ENCODE measurements around the gene CXCL11. TPM values are rescaled to one million over a fixed set of nuclear protein-coding genes. Genes with fewer than 3 reads are reported as not detected.
"Not testable (repeated sequence)": the region's sequence is repeated elsewhere in the genome, so short reads cannot be mapped to it uniquely, and the experiment has no call there.

CXCL11 gene
- total and polyA plus RNA-seq, 2 donors = 7.1 to 9.6 TPM

GRCh38 chr4:75998525-75999147 lies 37.2 kb downstream of the CXCL11 start:
- H3K27me3 ChIP-seq (ENCODE audit: control insufficient read depth in 2 of 2, insufficient read depth in 1 of 2, low read length in 1 of 2); H3K4me3 ChIP-seq (ENCODE audit: low read length in 2 of 2); H3K9me3 ChIP-seq (ENCODE audit: control insufficient read depth in 2 of 2, insufficient read depth in 1 of 2, low read length in 1 of 2); H3K36me3 ChIP-seq (ENCODE audit: control insufficient read depth in 2 of 2, insufficient read depth in 2 of 2, low read length in 1 of 2); DNase-seq (ENCODE audit: low read depth in 6 of 9, low spot score in 9 of 9); H3K4me1 ChIP-seq (ENCODE audit: control insufficient read depth in 2 of 2, insufficient read depth in 2 of 2, low read length in 2 of 2); H3K27ac ChIP-seq (ENCODE audit: low read depth in 1 of 2, low read length in 1 of 2): not testable (repeated sequence)
- WGBS = 93% methylated on average over 2 of the region's 2 CpGs

GRCh38 chr4:75997946-75998345 lies 37.9 kb downstream of the CXCL11 start:
- no peaks in the 10 kb centered on the region for H3K27me3 ChIP-seq (ENCODE audit: control insufficient read depth in 2 of 2, insufficient read depth in 1 of 2, low read length in 1 of 2)
- H3K36me3 ChIP-seq (ENCODE audit: control insufficient read depth in 2 of 2, insufficient read depth in 2 of 2, low read length in 1 of 2) = no peaks in the 10 kb centered on the region
- no peak overlapping the region for H3K27ac ChIP-seq (ENCODE audit: low read depth in 1 of 2, low read length in 1 of 2)
- 96% methylated on average over 2 of the region's 2 CpGs for WGBS
- H3K4me1 ChIP-seq (ENCODE audit: control insufficient read depth in 2 of 2, insufficient read depth in 2 of 2, low read length in 2 of 2) = peaks cover 0 to 3% of the 10 kb centered on the region in 2 donors
- DNase-seq (ENCODE audit: low read depth in 6 of 9, low spot score in 9 of 9) = no peak
- H3K9me3 ChIP-seq (ENCODE audit: control insufficient read depth in 2 of 2, insufficient read depth in 1 of 2, low read length in 1 of 2) = no peaks in the 10 kb centered on the region
- no peak overlapping the region for H3K4me3 ChIP-seq (ENCODE audit: low read length in 2 of 2)

GRCh38 chr4:75997081-75997480 lies 38.8 kb downstream of the CXCL11 start:
- Histone ChIP-seq H3K27ac (ENCODE audit: low read depth in 1 of 2, low read length in 1 of 2) (no peak overlapping the region), H3K36me3 (ENCODE audit: control insufficient read depth in 2 of 2, insufficient read depth in 2 of 2, low read length in 1 of 2) (no peaks in the 10 kb centered on the region), H3K9me3 (ENCODE audit: control insufficient read depth in 2 of 2, insufficient read depth in 1 of 2, low read length in 1 of 2) (no peaks in the 10 kb centered on the region), H3K4me1 (ENCODE audit: control insufficient read depth in 2 of 2, insufficient read depth in 2 of 2, low read length in 2 of 2) (no peaks in the 10 kb centered on the region), H3K4me3 (ENCODE audit: low read length in 2 of 2) (no peak overlapping the region), H3K27me3 (ENCODE audit: control insufficient read depth in 2 of 2, insufficient read depth in 1 of 2, low read length in 1 of 2) (no peaks in the 10 kb centered on the region)
- 90% methylated on average over 1 of the region's 1 CpG for WGBS
- DNase-seq (ENCODE audit: low read depth in 6 of 9, low spot score in 9 of 9) = no peak

GRCh38 chr4:75995727-75996126 lies 40.1 kb downstream of the CXCL11 start:
- peak in 8 of 9 donors; percentile 21 to 57 (median 34) for DNase-seq (ENCODE audit: low read depth in 6 of 9, low spot score in 9 of 9)
- whole genome bisulfite sequencing = 29% methylated on average over 5 of the region's 5 CpGs
- no peaks in the 10 kb centered on the region for H3K36me3 ChIP-seq (ENCODE audit: control insufficient read depth in 2 of 2, insufficient read depth in 2 of 2, low read length in 1 of 2)

DNA sequence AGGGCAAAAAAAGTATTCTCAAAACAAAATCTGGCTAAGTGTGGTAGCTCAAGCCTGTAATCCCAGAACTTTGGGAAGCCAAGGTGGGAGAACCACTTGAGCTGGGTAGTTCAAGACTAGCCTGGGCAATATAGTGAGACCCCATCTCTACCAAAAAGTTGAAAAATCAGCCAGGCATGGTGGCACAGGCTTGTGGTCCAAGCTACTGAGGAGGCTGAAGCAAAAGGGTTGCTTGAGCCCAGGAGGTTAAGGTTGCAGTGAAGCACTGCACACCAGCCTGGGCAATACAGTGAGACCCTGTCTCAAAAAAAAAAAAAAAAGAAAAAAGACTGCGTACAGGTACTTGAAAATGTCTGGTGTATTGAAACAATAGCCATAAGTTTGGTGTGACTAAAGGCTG lies 43.4 kb downstream of the CXCL11 start:
- DNase-seq (ENCODE audit: low read depth in 6 of 9, low spot score in 9 of 9) = no peak
- 97% methylated on average over 1 of the region's 1 CpG for WGBS

More at GRCh38 chr4:75995727-75996126, 40.1 kb downstream of the CXCL11 start:
- Histone ChIP-seq H3K4me3 (ENCODE audit: low read length in 2 of 2) (no peak overlapping the region), H3K27me3 (ENCODE audit: control insufficient read depth in 2 of 2, insufficient read depth in 1 of 2, low read length in 1 of 2) (no peaks in the 10 kb centered on the region), H3K27ac (ENCODE audit: low read depth in 1 of 2, low read length in 1 of 2) (no peak overlapping the region), H3K9me3 (ENCODE audit: control insufficient read depth in 2 of 2, insufficient read depth in 1 of 2, low read length in 1 of 2) (no peaks in the 10 kb centered on the region), H3K4me1 (ENCODE audit: control insufficient read depth in 2 of 2, insufficient read depth in 2 of 2, low read length in 2 of 2) (peaks cover 4 to 5% of the 10 kb centered on the region in 2 donors)

GRCh38 chr4:75989846-75990528 lies 45.9 kb downstream of the CXCL11 start:
- H3K4me3 ChIP-seq (ENCODE audit: low read length in 2 of 2) = peak overlapping the region; percentile 73 to 76
- H3K9me3 ChIP-seq (ENCODE audit: control insufficient read depth in 2 of 2, insufficient read depth in 1 of 2, low read length in 1 of 2) = no peaks in the 10 kb centered on the region
- H3K36me3 ChIP-seq (ENCODE audit: control insufficient read depth in 2 of 2, insufficient read depth in 2 of 2, low read length in 1 of 2) = no peaks in the 10 kb centered on the region
- H3K27me3 ChIP-seq (ENCODE audit: control insufficient read depth in 2 of 2, insufficient read depth in 1 of 2, low read length in 1 of 2) = no peaks in the 10 kb centered on the region
- 1% methylated on average over 20 of the region's 20 CpGs for WGBS
- no peak overlapping the region for H3K27ac ChIP-seq (ENCODE audit: low read depth in 1 of 2, low read length in 1 of 2)
- H3K4me1 ChIP-seq (ENCODE audit: control insufficient read depth in 2 of 2, insufficient read depth in 2 of 2, low read length in 2 of 2) = peaks cover 7 to 12% of the 10 kb centered on the region in 2 donors
- DNase-seq (ENCODE audit: low read depth in 6 of 9, low spot score in 9 of 9) = peak in 5 of 9 donors; percentile 3 to 22 (median 11)

More for the DNA sequence above, 43.4 kb downstream of the CXCL11 start:
- H3K4me3 ChIP-seq (ENCODE audit: low read length in 2 of 2) = no peak overlapping the region
- no peaks in the 10 kb centered on the region for H3K9me3 ChIP-seq (ENCODE audit: control insufficient read depth in 2 of 2, insufficient read depth in 1 of 2, low read length in 1 of 2)
- no peaks in the 10 kb centered on the region for H3K27me3 ChIP-seq (ENCODE audit: control insufficient read depth in 2 of 2, insufficient read depth in 1 of 2, low read length in 1 of 2)
- peaks cover 7 to 12% of the 10 kb centered on the region in 2 donors for H3K4me1 ChIP-seq (ENCODE audit: control insufficient read depth in 2 of 2, insufficient read depth in 2 of 2, low read length in 2 of 2)
- H3K27ac ChIP-seq (ENCODE audit: low read depth in 1 of 2, low read length in 1 of 2) = no peak overlapping the region
- H3K36me3 ChIP-seq (ENCODE audit: control insufficient read depth in 2 of 2, insufficient read depth in 2 of 2, low read length in 1 of 2) = no peaks in the 10 kb centered on the region

- 95% methylated on average over 3 of the region's 3 CpGs for WGBS
- Histone ChIP-seq H3K4me3 (ENCODE audit: low read length in 2 of 2) (no peak overlapping the region), H3K4me1 (ENCODE audit: control insufficient read depth in 2 of 2, insufficient read depth in 2 of 2, low read length in 2 of 2) (peaks cover 4 to 6% of the 10 kb centered on the region in 2 donors), H3K27me3 (ENCODE audit: control insufficient read depth in 2 of 2, insufficient read depth in 1 of 2, low read length in 1 of 2) (no peaks in the 10 kb centered on the region), H3K36me3 (ENCODE audit: control insufficient read depth in 2 of 2, insufficient read depth in 2 of 2, low read length in 1 of 2) (peaks cover 9 to 12% of the 10 kb centered on the region in 2 donors), H3K9me3 (ENCODE audit: control insufficient read depth in 2 of 2, insufficient read depth in 1 of 2, low read length in 1 of 2) (no peaks in the 10 kb centered on the region), H3K27ac (ENCODE audit: low read depth in 1 of 2, low read length in 1 of 2) (no peak overlapping the region)
- no peak for DNase-seq (ENCODE audit: low read depth in 6 of 9, low spot score in 9 of 9)
These were observed 50.8 kb downstream of the CXCL11 start for GRCh38 chr4:75985116-75985515.

Other genes with a start within 250 kb of the CXCL11 start
- under 0.01 TPM for gene PPEF2, start 133.6 kb downstream of the CXCL11 start, total RNA-seq
- gene PPEF2, start 133.6 kb downstream of the CXCL11 start, polyA plus RNA-seq = 0.07 TPM
- gene NAAA, start 95.1 kb downstream of the CXCL11 start, total RNA-seq = 26.1 TPM
- gene NAAA, start 95.1 kb downstream of the CXCL11 start, polyA plus RNA-seq = 21.7 TPM
- 24.8 TPM for gene SDAD1, start 45.1 kb downstream of the CXCL11 start, total RNA-seq
- 23.4 TPM for gene SDAD1, start 45.1 kb downstream of the CXCL11 start, polyA plus RNA-seq
- 38.7 TPM for gene CXCL9, start 28.6 kb downstream of the CXCL11 start, total RNA-seq
- gene CXCL9, start 28.6 kb downstream of the CXCL11 start, polyA plus RNA-seq = 40.0 TPM
- gene CXCL10, start 12.6 kb downstream of the CXCL11 start, total RNA-seq = 50.4 TPM
- gene CXCL10, start 12.6 kb downstream of the CXCL11 start, polyA plus RNA-seq = 65.6 TPM
- 0.61 TPM for gene ART3, start 38.6 kb upstream of the CXCL11 start, total RNA-seq
- gene ART3, start 38.6 kb upstream of the CXCL11 start, polyA plus RNA-seq = 1.8 TPM
- gene NUP54, start 112.3 kb upstream of the CXCL11 start, total RNA-seq = 73.0 TPM
- 59.3 TPM for gene NUP54, start 112.3 kb upstream of the CXCL11 start, polyA plus RNA-seq
- 34.7 TPM for gene SCARB2, start 177.8 kb upstream of the CXCL11 start, total RNA-seq
- gene SCARB2, start 177.8 kb upstream of the CXCL11 start, polyA plus RNA-seq = 46.6 TPM
- gene FAM47E, start 215.7 kb upstream of the CXCL11 start, total RNA-seq = 1.1 TPM
- gene FAM47E, start 215.7 kb upstream of the CXCL11 start, polyA plus RNA-seq = 2.8 TPM